GM21528 (cell line): ENCODE data around the gene EXOC4.

Experiments
- ATAC-seq: cut with Tn5 transposase; IDR thresholded peaks from one replicate; pipeline ENCODE4 v1.9.1; 2021; ENCODE audit warnings: mild to moderate bottlenecking, moderate library complexity; ENCODE audit not compliant: unreplicated experiment, low FRiP score

The EXOC4 gene

GRCh38 chr7:133646472-133647315 lies 393.8 kb downstream of the EXOC4 start:
- no peak for ATAC-seq

DNA sequence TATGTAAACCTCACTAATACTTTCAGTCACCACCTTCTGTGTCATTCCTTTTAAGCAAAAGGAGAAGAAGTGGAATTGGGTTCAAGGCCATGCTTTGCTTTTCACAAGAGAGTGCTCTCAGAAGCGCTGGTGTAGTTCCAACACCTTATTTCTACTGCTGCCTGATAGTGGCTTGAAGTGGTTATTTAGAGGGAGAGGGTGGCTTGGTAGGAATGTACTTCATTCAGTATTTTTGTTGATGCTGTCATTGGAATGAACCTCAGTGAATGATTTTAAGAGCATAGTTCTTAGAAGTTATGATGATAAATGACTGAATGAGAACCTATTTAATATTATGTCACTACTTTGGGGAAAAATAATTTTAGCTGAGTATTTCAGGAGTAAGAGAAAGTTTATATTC lies 396.7 kb downstream of the EXOC4 start:
- no peak for ATAC-seq

GRCh38 chr7:133650069-133650468 lies 397.2 kb downstream of the EXOC4 start:
- no peak for ATAC-seq

DNA sequence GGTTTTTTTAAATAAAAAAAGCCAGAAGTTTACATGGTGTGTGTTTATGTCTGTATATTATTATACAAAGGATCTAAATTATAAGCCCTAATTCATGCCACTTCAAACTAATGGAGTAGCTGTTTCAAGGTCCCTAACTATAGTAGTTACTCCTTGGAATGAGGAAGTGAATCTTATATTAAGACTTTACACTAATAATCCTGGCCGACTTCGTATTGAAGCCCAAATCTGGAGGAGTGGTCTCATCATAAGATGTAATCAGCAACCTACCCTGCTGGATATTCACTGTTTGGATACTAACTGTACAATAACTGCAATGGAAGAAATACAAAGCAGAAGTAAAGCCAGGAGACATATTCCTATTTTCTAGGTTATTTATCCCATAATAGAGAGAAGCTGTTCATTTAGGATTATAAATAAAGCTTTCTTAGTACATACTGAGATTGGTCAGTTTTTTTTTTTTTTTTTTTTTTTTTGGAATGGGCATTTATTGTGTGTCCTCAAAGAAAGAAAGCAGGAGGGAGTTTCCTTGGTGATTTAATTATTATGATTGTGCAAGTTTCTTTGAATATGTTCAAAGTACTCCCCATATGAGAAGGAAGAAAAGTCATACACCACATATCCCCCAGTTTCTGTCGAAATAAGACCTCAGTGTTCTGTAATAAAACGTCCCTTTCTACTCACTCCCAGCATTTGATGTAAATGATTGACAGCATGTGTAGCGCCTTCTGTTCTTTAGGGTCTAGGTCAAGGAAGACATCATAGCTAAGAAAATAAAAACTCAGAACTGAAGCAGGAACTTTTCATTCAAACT lies 397.8 kb downstream of the EXOC4 start:
- ATAC-seq, result no peak

GRCh38 chr7:133652547-133652946 lies 399.7 kb downstream of the EXOC4 start:
- no peak for ATAC-seq

DNA sequence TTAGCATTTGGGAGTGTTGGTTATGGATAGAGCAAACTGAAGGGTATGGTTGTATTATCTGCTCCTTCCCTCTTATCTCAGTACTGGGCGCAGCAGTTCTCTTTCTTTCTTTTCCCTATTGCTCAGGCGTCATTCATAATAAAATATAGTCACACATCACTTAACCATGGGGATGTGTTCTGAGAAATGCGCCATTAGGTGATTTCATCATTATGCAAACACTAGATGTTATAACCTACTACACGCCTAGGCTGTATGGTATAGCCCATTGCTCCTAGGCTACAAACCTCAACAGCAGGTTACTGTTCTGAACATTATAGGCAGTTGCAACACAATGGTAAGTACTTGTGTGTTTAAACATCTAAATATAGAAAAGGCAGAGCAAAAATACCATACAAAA lies 401.7 kb downstream of the EXOC4 start:
- ATAC-seq, result no peak

DNA sequence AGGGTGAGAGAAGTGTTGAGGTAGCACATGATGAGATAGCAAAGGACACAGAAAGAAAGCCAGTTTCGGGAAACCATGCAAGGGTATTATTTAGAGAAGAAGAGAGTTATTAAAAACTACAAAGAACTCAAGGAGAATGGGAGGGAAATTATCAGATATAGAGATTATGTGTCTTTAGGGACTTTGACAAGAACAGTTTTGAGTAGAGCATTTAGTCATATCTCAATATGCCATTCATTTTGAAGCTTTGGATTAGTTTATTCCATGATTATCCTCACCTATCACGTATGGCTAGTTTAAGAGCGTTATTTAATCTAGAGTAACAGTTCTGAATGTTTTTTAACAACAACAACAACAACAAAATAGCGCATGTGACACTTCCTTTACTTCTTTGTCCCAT lies 409.4 kb downstream of the EXOC4 start:
- ATAC-seq, result no peak

DNA sequence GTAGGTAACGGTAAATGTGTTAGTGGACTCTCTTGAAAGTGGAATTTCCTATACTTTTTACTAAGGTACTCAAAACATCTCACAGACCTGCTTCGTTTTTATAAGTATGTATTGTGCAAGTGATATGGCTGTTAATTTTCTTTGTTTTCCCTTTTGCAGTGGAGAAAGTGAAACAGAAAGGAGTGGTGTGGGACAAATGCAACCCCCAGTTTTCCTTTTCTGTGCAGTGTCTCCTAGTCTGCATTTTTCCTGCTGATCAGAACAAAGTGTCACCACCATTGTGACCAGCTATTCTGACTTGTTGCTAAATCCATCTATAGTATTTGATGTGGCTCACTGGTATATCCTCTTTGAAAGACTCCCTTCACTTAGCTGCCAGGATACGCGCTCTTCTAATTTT lies 410.0 kb downstream of the EXOC4 start:
- ATAC-seq, result no peak

DNA sequence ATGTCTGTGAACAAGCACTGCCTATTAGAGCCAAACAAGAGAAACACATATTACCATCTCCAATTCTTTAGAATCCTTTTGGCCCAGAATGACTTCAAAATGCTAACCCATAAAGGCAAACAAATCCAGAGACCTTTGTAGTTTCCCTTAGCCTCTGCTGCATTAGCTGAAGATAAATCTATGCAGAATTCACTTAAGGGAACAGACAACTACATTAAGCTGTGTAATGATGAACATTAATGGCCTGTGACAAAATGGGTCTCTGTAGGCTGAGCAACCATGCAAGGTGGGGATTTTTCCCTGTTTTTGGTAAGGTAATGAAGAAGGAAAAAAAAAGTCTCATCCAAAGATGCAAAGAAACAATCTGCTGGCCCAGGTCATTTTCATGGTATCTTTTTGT lies 411.6 kb downstream of the EXOC4 start:
- no peak for ATAC-seq

- ATAC-seq, result no peak
Measured at GRCh38 chr7:133668296-133669060, 415.6 kb downstream of the EXOC4 start.

DNA sequence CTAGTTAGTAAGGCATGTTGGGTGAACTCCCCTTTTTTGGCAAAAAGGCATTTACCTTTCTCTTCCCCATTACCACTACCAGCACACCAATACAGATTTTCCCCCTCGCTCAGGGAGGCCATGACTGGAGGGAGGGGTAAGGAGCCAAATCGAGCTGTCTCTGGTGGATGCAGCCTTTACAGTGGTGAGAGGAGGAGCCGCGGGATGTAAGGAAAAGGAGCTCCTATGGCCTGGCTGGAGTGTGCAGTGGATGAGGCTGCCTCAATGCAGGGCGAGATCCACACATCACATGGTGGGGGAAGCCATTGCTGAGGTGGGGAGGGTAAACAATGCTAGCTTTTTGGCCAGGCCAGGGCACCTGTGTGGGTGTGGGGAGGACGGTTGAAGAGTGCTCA lies 416.2 kb downstream of the EXOC4 start:
- ATAC-seq, result no peak

DNA sequence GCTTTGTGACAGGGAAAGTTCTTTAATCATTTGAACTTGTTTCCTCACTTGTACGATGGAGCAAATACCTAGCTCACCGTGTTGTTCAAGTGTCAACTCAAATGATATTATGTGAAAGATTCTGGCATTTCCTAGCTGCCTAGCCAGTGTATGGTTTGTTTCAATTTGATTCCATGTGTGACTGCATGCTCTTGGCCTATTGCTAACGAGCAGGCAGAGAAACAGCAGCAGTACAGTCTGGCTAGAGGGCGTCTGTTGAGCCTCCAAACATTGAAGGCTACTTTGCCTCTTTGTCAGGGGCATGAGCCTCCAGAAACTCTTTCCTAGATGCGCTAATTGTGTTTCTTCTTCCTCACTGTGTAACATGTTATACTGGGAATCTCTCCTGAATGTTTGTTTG lies 417.4 kb downstream of the EXOC4 start:
- no peak for ATAC-seq

DNA sequence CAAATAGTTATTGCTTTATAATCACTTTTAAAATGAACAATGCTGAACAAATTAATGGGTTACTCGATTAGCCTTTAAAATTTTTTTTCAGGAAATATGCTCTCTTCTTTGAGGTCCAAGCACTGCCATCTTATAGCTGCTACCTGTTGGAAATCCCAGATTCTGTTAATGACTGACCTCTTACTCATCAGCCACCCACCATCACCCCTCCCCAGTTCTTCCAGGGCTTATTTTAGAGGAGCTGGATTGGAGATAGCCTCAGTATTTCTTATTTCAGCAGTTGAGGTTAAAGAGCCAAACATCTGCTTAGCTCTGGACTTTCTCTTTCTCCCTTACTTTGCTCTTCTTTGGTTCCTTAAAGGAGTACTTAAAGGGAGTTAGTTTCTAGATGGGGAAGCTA lies 420.0 kb downstream of the EXOC4 start:
- no peak for ATAC-seq

- ATAC-seq, result no peak
Measured at GRCh38 chr7:133674079-133674763, 421.3 kb downstream of the EXOC4 start.

DNA sequence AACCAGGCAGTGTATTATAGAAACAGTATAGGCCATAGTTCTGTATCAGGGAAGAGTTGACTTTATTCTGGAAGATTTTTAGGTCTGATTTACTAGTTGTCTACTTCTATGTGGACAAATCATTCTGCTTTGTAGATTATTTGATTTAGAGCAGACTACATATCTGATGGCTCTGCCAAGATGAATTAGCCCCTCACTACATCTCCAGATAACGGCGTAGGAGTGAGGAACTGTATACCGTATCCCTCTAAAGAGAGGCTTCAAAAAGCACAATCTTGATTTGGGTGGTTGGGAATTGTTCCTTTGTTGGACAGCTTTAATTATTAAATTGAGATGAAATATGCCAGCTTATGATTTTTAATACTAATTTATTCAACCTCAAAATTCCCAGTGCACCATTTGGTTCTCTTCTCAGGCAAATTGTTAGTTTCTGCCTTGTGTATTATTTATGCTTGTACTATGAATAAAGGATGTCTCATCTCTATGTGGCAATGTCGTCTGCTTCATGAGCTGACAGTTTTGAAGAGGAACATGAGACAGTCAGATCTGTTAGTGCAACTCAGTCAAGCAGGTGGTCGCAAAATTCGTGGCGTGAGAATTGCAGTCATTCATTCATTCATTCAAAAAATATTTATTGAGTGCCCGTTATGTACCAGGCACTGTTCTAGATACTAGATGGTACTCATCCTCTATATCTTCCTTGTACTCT lies 422.8 kb downstream of the EXOC4 start:
- ATAC-seq, result no peak

DNA sequence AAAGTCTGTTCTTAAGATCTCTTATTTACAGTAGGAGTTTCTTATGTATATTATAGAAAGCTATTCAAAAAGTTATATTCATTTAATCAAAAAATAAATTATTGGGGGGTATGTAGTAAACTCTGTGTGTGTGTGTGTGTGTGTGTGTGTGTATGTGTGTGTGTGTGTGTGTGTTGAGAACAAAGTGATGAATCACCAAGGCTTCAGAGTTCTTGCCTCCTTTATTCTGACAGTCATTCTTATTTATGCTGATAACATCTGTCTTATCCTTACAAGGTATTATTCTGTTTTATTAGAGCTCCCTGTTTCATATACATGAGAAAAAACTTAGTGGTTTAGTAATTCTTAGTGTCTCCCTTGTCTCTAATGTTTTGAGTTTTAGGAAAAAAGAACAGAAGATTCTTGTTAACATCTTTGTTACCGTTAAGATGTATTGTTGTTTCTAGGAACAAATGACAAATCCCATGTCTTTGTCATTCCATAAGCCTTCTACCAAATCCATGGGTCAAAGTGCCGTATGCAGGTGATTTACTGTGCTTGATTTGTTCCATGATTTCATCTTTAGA lies 424.0 kb downstream of the EXOC4 start:
- no peak for ATAC-seq

DNA sequence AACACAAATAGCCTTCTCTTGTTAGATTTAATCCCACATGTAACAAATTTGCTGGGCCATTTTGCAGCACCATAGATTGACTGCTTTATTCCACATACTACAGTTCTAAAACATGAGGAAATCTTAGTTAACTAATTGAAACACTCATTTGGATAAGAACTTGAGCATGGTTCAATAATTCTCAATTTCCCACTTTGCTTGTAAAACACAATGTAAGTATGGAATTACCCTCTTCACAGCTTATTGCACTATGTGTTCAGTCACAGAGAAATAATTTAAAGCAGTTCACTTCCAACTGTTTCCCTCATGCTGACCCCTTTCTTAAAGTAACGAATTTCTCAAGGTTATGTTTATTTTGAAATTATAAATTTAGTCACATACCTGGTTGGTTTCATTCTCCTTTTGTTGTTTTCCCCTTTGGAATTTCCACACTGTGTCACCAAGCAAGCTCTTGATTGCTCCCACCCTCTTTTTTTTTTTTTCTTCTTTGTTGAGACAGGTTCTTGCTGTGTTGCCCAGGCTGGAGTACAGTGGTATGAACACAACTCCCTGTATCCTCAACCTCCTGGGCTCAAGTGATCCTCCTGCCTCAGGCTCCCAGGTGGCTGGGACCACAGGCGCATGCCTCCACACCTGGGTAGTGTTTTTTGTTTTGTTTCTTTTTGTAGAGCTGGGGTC lies 425.4 kb downstream of the EXOC4 start:
- ATAC-seq, result no peak

DNA sequence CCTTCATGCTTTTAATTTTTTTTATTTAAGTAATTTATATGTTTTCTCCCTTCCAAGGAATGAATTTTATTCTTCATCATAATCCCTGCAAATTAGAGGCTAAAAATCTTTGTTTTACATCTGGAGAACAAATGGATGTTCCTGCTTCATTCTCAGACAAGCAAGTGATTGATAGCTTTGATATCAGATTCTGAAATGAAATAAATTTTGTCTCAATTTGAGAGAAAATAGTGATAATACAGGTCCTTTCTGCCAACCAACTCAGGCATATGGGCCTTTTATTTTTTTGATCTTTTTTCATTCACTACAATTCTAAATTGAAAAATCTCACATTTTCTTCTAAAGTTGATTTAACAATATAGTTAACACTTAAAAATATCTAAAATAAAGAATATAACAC lies 427.1 kb downstream of the EXOC4 start:
- no peak for ATAC-seq

- ATAC-seq, result no peak
Measured at GRCh38 chr7:133681529-133681928, 428.7 kb downstream of the EXOC4 start.
